GM19463 (cell line): ENCODE results near the gene DCC.

Source experiments
- ATAC-seq: cut with Tn5 transposase; IDR thresholded peaks from one replicate; pipeline ENCODE4 v1.9.1; 2021; ENCODE audit warnings: mild to moderate bottlenecking, moderate library complexity; ENCODE audit not compliant: unreplicated experiment

Gene DCC

DNA sequence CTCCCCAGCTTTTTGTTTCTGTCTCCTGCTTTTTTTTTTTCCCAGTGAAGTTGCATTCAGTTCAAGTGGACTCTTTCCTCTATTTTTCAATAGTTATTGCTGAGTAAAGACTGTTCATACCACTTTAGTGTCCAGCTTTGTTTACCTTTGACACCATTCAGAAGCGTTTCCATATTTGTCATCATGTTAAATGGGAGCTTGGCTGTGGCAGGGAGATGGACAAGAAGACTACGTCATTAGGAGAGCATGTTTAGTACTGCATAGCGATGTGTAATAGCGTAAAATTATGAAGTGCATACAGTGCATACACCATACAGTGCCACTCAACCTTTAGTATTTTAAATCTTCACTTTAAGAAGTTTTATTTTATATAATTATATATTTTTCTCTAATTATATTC lies 655.9 kb downstream of the DCC start:
- no peak for ATAC-seq

DNA sequence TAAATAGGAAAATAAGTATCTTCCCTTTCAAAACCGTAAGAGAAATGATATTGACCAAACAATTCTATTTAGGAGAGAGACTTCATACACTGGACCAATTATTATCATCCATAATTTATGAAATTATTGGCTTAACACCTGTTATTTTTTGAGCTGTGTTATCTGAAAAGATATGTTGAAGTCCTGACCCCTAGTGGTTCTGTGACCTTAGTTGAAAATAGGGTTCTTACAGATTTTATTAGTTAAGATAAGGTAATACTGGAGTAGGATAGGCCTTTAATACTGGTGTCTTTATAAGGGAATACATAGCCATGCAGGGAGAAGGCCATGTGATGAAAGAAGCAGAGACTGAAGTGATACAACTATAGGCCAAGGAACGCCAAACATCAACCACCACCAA lies 659.6 kb downstream of the DCC start:
- no peak for ATAC-seq

DNA sequence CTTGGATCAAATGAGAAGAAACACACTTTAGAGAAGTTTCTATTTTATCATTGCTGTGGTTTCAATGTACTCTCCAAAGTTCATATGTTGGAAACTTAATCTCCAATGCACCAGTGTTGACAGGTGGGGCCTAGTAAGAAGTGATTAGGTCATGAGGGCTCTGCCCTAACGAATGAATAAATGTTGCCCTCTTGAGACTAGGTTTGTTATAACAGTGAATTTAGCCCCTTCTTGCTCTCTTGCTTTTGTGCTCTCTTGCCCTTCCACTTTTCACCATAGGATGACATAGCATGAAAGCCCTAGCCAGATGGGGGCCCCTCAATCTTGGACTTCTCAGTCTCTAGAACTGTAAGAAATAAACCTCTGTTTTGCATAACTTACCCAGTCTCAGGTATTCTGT lies 664.8 kb downstream of the DCC start:
- no peak for ATAC-seq

DNA sequence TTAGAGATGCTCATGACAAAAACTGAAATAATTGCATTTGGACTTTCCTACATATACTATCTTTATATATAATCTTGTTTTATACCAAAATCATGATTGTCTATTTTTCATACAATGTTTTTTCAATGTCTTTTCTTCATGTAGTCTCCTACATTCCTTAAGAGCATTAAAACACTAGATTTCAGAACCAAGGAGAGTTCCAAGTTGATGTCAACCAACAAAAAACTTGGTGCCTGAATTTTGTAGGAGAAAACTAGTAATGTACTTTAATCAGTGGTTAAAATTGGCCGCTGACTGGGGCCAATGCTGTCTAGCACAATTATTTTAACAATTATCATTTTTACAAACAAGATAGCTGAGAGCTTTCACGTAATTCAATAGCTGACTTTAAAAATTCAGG lies 678.8 kb downstream of the DCC start:
- ATAC-seq = no peak

DNA sequence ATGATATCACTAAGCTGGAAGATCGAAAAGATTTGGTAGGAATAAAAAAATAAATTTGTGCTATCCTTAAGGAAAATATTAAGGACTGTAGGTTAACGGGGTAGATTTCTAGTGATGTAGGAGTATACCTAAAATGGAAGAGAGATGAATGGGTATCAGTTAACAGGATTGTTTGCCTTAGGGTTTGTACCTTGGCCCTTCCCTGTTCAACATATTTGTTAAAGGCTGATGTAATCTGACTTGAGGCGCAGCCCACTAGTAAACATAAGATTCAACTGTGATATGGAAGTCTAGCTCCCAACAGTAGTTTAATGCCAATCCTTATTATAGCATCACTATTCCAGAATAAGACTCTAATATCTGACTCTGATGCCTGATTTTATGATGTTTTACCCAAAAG lies 685.2 kb downstream of the DCC start:
- no peak for ATAC-seq

DNA sequence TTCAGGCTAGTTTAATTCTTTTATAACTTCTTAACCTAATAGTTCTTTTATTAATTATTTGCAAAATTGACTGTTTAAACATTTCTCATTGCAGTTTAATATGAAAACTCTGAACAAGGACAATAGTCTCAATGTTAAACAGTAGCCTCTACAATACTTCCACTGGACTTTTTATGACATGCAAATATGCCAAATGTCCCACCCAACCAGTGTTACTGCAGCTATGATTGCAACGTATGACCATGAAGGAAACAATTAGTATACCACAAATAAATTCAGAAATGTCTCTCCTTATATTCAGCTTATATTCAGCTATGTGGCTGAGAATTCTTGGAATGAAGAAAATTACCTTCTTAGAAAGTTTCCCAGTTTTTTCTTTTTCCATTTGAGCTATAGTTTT lies 688.6 kb downstream of the DCC start:
- ATAC-seq = no peak

DNA sequence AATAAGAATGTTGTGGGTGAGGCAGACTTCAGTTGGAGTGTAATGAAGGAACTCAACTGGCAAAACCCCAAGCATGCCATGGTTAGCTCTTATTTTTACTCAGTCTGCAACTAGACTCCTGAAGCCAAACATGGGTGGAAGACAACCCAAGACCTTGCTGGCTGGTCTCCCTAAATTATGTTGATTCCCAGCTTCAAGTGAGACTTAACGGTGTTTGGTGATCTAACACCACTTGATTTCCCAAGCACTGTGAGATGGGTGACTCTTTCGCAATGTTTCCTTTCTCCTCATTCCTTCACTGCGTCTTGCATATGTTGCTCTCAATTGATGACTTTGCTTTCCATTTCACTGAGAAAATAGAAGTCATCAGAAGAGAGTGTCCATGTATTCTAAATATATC lies 693.1 kb downstream of the DCC start:
- no peak for ATAC-seq

DNA sequence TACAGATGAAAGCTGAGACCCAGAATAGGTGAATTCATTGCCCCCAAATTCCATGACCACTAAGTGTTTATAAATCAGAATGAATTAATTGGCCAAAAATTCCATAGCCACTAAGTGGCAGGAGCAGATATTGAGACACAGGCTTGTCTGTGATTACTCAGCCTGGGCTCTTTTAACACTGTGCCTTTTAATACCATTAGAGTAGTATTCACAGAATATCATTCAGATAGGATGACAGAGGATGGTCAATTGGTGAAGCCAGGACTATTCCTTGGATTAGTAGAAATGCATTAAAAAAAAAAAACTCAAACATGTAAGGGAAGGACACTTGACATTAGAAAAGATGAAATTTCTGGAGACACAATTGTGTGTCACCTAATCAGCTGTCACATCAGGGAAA lies 698.6 kb downstream of the DCC start:
- no peak for ATAC-seq

DNA sequence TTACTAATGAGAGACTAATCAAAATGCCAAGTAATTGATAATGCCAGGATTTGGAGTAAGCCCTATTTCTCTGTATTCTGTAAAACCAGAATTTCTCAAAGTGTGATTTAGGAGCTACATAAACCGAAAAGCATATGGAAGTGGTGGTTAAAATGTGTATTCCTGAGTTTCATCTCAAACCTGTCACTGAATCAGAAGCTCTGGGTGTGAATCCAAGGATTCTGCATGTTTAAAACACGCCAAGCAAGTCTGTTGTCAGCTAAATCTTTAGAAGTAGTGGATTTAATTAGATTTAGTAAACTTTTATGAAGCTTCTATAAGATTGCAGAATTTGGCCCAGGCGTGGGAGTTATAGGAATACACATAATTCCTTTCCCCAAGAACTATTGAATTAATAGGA lies 700.3 kb downstream of the DCC start:
- ATAC-seq = no peak

DNA sequence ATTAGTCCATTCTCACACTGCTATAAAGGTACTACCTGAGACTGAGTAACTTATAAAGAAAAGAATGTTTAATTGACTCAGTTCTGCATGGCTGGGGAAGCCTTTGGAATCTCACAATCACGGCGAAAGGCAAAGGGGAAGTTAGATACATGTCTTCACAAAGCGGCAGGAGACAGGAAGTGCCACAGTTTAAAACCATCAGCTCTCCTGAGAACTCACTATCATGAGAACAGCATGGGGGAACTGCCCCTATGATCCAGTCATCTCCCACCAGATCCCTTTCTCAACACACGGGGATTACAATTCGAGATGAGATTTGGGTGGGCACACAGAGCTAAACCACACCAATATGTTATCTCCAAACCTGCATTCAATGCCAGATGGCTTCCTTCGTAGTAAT lies 716.1 kb downstream of the DCC start:
- no peak for ATAC-seq

DNA sequence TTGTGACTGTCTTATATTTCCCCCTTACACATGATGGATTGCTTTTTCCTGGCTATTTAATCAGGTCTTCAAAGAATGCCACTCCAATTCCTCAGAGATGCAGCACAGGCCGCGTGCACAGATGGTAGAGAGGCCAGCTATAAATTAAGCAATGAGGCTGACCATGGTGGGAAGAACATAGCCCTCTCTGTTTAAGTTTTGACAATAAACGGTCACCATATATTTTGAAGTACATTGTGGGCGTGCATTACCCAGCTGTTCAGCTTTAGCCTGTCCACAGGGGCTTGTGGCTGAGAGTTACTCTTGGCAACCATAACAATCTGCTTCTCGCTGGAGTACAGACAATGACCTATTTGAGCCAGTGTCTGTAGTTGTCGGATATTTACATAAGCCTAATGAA lies 730.8 kb downstream of the DCC start:
- no peak for ATAC-seq

DNA sequence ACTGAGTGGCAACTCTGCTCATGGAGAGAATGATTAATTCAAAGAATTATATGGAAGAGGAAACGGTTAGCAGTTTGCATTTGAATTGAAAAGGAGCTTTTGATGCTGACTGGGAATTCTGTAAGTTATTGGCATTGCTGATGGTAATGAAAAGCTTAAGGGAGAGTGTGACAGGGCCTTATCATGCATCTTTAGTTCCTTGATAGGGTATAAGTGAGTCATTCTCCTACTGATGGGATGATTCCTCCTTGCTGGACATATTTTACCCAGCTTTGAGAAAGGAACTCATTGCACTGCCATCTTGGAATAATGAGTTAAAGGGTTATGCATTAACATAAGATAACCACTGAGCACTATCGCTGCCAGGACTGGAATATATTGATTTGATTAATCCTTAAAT lies 740.7 kb downstream of the DCC start:
- no peak for ATAC-seq

DNA sequence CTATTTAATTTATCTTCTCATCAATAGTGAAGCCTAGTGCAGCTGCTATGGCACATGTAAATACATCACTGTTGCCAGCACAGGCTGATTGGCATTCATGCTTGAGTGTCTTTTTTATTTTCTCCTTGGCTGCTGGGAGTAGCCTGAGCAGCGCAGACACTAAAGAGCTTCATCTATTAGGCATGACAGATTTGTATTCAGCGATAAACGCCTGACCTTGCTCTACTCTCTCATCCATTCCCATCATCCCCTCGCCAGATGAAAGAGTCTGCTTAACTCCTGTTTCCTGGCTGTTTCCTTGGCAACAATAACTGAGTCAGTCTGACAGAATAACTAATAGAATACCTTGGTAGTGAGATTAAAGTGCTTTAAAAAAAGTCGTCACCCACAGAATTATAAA lies 753.6 kb downstream of the DCC start:
- ATAC-seq = no peak

DNA sequence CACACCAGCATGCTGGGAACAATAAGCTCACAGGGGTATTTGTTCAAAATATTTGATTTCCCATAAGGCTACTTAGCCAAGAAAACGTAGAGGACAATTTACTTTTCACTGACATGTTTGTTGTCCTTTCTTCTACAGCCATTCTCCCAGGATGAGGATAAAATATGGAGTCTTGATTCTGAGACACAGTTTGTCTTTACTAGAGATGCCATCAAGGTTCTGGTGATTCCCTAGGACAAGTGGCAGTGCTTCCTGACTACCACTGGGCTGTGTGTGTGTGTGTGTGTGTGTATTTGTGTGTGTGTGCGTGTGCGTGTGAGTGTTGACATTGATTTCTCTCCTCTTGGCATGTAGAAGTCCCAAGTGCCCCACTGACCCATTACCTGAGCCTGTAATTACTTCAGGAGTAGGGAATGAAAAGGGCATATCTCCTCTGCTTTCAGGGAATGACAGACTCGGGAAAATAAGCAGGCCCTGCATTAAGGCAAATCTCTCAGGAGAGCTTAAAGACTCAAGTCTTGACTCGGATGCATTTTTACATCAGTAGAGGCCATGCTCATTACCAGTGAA lies 761.6 kb downstream of the DCC start:
- no peak for ATAC-seq

DNA sequence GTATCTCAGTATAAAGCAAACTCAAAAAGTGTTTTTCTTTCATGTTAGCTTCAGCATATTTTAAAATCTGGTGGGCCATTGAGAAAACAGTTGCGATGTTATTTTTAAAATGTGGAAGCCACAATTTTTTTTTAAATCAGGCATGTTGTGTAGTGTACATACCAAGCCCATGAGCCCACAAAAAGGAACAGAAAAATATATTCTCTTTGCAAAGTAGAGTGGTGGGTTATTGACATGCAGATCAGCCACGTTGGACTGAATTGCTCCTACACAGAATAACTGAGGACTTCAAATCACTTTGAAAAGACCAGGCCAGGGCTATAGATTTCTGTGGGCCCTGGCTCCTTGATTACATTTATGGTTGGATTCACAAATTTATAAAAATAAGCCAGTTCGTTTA lies 774.4 kb downstream of the DCC start:
- ATAC-seq = no peak

DNA sequence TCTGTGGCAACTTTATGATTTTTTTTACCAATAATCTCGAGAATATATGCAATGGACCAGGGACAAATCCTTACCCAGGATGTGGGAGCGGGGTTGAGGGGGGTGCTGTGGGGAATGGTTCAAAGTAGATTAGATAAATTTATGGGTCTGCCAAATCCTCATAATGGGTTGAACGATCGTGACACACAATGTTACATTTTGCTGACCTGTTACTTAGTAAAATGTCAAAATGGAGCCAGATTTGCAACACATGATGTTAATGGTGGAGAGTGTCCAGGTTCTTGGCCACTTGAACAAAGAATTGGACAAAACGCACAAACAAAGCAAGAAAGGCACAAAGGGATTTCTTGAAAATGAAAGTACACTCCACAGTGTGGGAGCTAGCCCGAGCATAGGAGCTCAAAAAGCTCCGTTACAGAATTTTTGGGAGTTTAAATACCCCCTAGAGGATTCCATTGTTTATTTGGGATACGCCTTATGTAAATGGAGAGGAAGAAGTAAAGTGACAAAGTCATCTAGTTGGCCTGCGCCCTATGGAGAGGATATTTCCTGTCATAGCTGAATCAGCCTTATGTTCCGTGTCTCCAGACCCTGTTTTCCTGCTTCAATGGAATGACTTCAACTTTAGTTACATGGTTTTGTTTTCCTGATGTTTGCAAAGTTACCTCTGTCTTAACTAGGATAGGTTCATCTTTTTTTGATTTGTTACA lies 776.0 kb downstream of the DCC start:
- ATAC-seq = no peak

DNA sequence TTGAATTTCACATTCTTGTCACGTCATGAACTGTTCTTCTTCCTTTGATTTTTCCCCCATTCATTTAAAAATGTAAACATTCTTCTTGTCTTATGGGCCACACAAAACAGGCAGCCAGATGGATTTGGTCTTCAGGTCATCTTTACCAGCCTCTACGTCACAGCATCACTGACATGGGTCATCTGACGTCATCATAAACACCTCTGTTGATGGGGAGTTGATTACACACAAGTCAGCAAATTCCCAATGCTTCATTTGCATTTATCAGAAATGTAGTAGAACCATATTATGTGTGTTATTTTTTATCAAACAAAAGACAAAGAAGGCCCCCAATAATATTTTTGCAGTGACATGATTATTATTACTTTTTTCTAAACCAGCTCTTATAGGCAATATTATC lies 777.9 kb downstream of the DCC start:
- ATAC-seq = no peak

DNA sequence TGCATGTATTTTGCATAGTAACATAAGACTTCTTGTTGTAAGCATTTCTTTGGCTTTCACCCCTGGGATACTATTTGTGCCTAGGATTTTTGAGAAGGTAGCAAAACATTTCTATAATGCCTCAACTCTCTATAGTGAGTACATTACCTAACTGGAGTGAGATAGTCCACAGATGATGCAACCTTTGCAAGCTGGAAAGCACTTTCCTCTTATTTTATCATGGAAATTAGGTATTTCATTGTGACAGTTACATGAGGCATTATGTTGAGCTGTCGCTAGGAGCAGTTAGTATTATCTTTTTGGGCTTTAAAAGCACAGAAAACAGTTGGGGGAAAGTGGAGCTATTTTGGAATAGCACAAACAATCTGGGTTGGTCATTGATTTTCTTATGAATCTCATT lies 786.2 kb downstream of the DCC start:
- no peak for ATAC-seq

DNA sequence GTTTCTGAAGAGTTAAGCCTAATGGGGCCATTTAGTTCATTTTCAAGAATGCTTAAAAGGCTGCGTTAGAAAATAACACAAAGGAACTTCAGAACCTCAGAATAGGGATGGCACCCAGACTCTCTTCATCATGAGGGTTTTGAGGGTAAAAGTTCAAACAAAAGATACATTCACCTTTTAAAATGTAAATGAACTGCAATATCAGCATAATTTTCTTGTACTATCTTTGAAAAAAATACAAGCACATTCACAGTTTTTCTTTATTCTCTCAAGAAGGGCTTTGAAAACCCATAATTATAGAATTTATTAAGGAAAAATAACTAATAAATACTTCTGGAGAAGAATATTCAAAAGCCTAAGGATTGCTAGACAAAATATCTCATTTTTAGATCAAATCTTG lies 791.0 kb downstream of the DCC start:
- no peak for ATAC-seq

DNA sequence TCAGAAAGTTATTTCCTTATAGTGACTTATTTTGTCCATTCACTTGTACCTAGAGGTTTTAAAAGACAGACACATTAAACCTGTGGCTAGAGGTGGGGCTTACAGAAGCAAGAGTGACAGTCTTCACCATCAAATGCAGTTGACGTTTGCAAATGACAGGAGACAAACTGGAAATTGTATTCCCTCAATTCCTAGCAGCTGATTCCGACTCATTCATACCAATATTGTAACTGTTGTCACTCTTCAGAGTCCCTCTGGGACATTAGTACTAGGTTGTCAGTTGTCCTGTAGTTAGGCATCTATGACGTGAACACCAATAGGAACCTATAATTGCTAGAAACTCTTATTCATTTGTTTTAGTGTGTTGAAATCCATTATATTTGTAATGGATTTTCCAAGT lies 794.7 kb downstream of the DCC start:
- ATAC-seq = no peak

DNA sequence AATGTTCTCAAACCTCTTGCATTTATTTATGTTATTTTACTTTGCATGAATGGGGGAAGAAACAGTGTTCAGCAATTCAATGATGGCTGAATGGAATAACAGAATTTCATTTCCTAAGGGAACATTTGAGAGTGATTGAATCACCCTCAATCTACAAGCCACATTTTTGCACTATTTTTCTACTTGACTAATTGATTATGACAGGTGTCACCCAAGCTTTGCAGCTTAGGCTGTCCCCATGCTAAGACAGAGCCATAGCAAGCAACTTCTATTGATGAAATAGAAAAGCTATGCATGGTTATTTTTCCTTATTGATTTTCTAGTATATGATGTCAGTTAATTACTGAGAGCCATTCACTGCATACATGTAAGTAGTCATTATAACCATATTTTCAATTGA lies 795.7 kb downstream of the DCC start:
- no peak for ATAC-seq

DNA sequence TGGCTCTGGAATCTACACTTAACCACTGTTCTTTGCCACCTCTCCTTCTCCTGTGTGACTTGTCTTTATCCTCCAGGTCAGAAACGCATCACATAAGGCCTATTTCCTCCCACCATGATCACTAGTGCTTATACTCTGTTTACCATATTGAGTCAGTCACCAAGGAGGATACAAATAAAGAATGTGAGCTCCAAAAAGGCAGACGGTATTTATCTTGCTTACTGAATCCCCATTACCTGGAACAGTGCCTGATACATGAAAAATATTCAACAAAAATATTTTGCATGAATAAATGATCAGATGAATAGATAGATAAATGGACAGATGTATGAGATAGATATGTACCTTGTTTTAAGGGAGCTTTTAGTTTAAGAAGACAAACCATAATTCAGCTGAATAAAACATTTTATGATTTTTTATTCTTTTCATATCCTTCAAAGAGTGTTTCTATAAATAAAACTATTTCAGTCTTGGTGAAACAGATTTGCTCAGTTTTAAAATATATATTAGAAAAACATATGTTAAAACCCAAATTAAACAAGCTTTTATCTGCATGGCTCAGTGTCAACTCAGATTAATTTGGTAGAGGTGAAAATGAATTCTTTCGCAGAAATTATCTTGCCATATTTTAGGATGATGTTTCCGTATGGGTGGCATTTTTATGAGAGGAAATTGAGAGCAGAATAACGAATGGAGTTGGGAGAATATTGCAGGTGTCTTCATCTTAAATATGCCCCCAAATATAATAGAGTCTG lies 799.9 kb downstream of the DCC start:
- ATAC-seq = no peak

DNA sequence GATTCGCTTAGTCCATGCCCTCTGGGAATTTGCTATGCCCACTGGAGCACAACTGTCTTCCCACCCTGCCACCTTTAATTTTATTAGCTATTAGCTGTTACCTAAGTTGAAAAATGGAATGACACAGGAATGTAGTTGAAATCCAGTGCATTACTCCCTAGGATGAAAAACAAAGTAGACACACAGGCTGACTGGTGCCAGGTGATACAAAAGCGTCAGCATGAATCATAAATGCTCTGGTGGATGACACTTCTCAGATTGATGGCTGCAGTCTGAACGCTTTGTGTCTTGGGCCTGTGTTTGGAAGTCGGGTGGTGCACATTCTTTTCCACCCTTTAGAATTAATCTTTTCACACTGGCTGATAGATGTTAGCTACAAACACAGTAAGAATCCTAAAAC lies 802.0 kb downstream of the DCC start:
- ATAC-seq = no peak
